Measurements from ENCODE around the gene CEMP1. TPM values are rescaled to one million over a fixed set of nuclear protein-coding genes. Genes with fewer than 3 reads are reported as not detected.
A peak's percentile ranks its signal among the peaks of the same experiment; 100 is the strongest.

The CEMP1 gene
- total RNA-seq, 2 donors from 2014 or later, result 0.23 to 0.75 TPM

DNA sequence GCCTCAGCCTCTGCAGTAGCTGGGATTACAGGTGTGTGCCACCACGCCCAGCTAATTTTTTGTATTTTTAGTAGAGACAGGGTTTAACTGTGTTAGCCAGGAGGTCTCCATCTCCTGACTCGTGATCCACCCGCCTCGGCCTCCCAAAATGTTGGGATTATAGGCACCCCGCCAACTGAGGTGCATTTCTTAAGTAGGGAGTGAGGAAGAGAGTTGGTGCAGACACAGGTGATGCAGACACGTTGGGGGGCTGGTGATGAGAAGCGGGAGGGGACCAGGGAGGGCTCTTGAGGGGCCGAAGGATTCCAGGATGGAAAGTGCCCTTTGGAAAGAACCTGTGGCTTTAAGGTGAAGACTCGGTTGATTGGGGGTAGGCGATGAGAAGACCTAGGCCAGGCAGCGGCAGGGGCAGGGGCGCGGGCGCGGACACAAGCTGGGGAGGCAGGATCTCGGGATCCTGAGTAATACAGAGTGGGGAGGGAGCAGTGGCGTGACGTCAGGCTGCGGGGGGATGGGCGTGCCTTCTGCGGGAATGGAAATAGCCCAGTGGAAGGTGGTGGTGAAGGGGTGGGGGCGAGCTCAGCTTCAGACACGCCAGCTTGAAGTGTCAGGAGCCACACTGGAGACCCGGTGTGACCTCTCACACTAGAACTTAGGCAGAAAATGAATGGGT lies 19.9 kb downstream of the CEMP1 start:
- Mint-ChIP-seq H3K27me3 (no peaks in the 10 kb centered on the region), H3K4me3 (no peak overlapping the region), H3K4me1 (peaks cover 33% of the 10 kb centered on the region), H3K36me3 (ENCODE audit: low read depth) (no peaks in the 10 kb centered on the region), H3K27ac (peak overlapping the region; percentile 95)
- ATAC-seq (no peak), DNase-seq (no peak)
- H3K9me3 ChIP-seq (ENCODE audit: control insufficient read depth, low read length, poor library complexity, severe bottlenecking), result no peaks in the 10 kb centered on the region

DNA sequence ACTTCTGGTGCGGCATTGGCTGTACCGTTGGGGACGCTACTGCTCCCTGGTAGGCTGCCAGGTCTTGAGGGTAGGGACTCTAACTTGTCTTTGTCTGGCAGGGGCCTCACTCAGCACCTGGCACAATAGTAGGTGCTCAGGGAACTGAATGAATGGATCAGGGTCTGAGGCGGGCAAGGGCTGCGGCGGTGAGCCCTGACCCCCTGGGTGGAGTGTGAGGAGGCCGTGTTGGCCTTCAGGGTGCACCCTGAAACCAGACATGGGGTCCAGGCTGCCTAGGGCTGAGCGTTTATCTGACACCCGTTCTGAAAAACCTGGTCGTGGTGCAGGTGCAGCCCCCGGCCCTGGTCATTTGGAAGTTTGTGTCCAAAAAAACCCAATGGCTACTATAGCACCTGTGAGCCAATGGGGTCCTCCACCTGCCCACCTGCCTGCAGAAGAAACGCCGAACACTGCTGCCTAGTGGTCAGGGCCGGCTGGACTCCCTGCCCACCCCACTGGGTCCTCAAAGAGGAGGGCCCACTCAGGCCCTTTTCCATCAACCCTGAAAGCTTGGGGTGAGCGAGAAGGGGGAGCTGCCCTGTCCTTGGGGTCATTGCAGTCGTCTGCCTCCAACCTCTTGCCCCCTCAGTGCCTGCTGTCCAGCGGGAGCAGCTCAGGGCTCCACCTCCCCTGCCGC lies 22.3 kb downstream of the CEMP1 start:
- DNase-seq, result no peak
- no peaks in the 10 kb centered on the region for H3K27me3 Mint-ChIP-seq

DNA sequence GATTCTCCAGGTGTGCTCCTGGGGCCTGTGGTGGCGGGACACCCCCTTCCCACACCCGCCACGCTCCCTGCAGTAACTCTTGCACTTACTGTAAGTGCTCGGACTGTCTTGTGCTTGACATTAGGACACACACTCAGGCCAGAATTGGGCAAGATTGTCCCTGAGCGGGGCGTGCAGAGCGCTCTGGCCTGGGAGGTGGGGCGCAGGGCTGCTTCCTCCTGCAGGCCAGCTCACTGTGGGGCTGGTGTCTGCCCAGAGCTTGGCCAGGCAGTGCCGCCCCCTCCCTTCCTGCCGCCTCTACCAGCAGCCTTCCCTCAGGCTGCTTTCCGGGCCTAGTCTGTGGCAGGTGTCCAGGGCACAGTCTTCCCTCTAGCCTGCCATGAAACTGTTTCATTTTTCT lies 23.5 kb downstream of the CEMP1 start:
- Mint-ChIP-seq H3K4me3 (no peak overlapping the region), H3K4me1 (peaks cover 16% of the 10 kb centered on the region), H3K27ac (peak overlapping the region; percentile 89), H3K27me3 (no peaks in the 10 kb centered on the region), H3K36me3 (ENCODE audit: low read depth) (no peaks in the 10 kb centered on the region)
- H3K9me3 ChIP-seq (ENCODE audit: control insufficient read depth, low read length, poor library complexity, severe bottlenecking), result no peaks in the 10 kb centered on the region
- ATAC-seq (peak; percentile 28), DNase-seq (no peak)

More for the DNA sequence above, 22.3 kb downstream of the CEMP1 start:
- Mint-ChIP-seq H3K36me3 (ENCODE audit: low read depth) (no peaks in the 10 kb centered on the region), H3K27ac (peak overlapping the region; percentile 89), H3K4me3 (no peak overlapping the region), H3K4me1 (peaks cover 20% of the 10 kb centered on the region)
- ATAC-seq, result no peak
- no peaks in the 10 kb centered on the region for H3K9me3 ChIP-seq (ENCODE audit: control insufficient read depth, low read length, poor library complexity, severe bottlenecking)

DNA sequence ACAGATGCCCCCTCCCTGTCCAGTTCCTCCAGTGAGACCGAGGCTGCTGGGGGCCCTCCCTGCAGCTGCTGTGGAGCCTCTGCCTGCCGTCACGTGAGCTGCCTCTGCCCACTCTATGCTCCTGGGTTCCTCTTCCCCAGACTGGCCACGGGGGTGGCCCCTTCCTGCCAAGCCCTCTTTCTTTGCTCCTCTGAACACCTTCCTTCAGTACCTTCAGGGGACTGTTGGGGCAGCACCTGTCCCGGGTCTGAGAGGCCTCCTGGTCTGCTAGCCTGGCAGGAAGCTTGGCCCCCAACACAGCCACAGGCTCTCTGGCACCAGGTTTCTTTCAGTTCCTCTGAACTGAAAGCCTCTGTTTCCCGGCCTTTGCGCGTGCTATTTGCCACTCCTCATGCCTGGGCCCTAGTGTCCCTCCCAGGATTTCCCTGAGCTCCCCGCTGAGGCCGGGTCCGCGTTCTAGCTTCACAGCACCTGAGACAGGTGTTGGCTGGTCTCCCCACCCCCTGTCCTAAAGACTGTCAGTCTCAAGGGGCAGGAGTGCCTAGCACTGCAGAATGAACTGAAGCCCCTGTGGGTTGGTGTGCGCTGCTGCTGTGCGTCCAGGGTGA lies 24.1 kb downstream of the CEMP1 start:
- no peaks in the 10 kb centered on the region for H3K9me3 ChIP-seq (ENCODE audit: control insufficient read depth, low read length, poor library complexity, severe bottlenecking)
- no peak for DNase-seq
- H3K4me1 Mint-ChIP-seq, result peaks cover 10% of the 10 kb centered on the region

DNA sequence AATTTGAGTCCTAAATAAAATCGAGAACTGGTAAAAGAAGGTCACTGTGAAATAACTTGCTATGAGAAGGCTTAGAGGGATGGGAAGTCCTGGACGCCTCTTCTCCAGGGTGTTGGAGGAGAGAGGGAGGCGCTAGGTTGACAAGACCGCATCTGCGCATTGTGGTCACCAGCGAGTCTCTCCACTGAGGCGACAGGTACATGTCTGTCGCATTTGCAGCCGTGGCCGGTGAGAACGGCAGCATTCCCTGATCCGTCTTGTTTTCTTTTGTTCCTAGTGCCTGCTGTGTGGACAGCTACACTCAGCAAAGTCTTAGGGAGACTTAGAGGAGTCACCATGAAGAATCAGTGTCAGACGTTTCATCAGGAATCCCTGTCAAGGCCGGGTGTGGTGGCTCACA lies 25.5 kb downstream of the CEMP1 start:
- no peak for DNase-seq

More for the DNA sequence above, 24.1 kb downstream of the CEMP1 start:
- no peak overlapping the region for H3K27ac Mint-ChIP-seq
- peak; percentile 66 for ATAC-seq
- H3K27me3 Mint-ChIP-seq, result no peaks in the 10 kb centered on the region
- peak overlapping the region; percentile 57 for H3K4me3 Mint-ChIP-seq
- H3K36me3 Mint-ChIP-seq (ENCODE audit: low read depth), result no peaks in the 10 kb centered on the region

DNA sequence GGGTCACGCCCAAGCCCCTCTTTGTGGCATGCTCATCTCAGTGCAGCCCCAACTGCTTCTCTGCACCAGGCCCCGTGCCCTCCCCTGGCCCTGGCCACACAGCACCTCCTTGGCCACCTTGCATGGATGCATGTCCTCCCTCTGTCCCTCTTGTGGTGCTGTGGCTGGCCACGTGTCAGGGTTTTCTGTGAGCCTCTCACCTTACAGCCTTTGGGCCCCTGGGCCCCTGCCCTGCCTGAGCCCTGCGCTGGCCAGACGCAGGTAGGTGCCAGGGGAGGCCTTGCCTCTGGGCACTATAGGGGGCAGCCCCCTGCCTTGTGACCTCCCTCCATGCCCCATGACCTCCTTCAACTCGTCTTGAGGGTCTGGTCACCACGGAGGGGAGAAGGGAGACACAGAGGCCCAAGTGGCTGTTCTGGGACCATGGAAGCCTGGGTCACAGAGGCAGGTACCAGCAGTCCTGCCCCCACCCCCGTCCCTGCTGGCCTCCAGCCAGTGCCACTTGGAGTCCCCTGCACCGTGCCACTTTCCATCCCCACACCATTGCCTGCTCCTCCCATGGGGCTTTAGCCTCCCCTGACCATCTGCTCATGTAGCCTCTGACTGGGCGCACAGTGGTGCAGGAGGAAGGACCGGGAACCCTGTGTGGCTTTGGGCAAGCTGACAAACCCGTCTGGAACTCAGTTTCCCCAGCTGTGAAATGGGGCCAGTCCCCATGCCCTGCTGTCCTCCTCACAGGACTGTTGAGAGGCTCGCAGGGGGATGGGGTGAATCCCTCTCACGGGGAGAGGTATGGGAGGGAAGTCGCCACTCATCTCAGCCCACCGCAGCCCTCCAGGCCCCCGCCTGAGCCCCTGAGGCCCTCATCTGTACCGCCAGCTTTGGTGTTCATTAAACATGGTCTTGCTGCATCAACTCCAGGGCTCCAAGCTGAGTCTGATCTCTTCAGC lies 29.0 kb downstream of the CEMP1 start:
- no peaks in the 10 kb centered on the region for H3K27me3 Mint-ChIP-seq
- no peak for ATAC-seq
- H3K36me3 Mint-ChIP-seq (ENCODE audit: low read depth), result peaks cover 2% of the 10 kb centered on the region
- H3K4me3 Mint-ChIP-seq, result no peak overlapping the region
- peak overlapping the region; percentile 39 for H3K27ac Mint-ChIP-seq
- H3K9me3 ChIP-seq (ENCODE audit: control insufficient read depth, low read length, poor library complexity, severe bottlenecking), result no peaks in the 10 kb centered on the region
- DNase-seq, result no peak
- H3K4me1 Mint-ChIP-seq, result peaks cover 3% of the 10 kb centered on the region

More for the DNA sequence above, 25.5 kb downstream of the CEMP1 start:
- no peaks in the 10 kb centered on the region for H3K36me3 Mint-ChIP-seq (ENCODE audit: low read depth)
- H3K27ac Mint-ChIP-seq, result no peak overlapping the region
- H3K4me1 Mint-ChIP-seq, result peaks cover 6% of the 10 kb centered on the region
- H3K27me3 Mint-ChIP-seq, result no peaks in the 10 kb centered on the region
- no peak for ATAC-seq
- H3K4me3 Mint-ChIP-seq, result no peak overlapping the region
- H3K9me3 ChIP-seq (ENCODE audit: control insufficient read depth, low read length, poor library complexity, severe bottlenecking), result no peaks in the 10 kb centered on the region

DNA sequence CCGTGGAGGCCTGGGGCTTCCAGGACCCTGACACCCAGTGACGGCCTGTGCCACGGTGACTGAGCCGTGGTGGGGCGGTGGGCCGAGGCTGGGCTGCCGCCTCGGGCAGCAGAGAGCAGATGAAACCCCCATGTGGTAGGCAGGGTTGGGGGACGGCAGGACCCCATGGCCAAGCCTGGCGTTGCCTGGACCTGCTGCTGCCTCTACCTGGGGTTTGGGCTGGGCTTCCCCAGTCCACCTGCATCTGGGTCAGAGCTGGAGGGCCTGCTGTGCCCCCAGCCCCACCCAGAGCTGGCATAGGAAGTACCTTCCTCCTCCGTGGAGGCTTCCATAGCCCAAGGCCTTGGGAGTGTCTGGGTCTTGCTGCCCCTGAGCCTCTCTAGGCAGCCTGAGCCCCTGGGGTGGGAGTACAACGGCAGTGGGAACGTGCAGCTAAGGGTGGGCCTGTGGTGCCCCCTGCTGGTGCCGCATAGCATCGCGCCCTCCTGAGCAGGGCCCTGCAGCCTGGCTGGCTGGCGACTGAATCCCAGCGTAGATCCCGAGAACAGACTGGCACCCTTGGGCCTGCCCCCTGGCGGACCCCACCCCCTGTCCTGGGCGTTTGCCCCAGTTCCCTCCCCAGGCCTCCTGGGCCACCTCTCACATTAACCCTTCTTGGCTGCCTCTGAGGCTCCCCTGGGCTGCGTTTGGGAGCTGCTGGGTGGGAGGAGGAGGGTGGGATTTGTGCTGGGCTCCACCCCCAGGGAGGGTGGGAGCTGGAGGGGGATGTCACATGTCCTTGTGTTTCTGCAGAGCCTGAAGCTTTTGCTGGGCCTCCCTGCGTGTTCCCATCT lies 30.1 kb downstream of the CEMP1 start:
- peaks cover 2% of the 10 kb centered on the region for H3K36me3 Mint-ChIP-seq (ENCODE audit: low read depth)
- no peak overlapping the region for H3K4me3 Mint-ChIP-seq
- no peaks in the 10 kb centered on the region for H3K9me3 ChIP-seq (ENCODE audit: control insufficient read depth, low read length, poor library complexity, severe bottlenecking)
- ATAC-seq (peak; percentile 97), DNase-seq (peak; percentile 69 to 73 (median 70))
- H3K27me3 Mint-ChIP-seq, result no peaks in the 10 kb centered on the region
- peaks cover 3% of the 10 kb centered on the region for H3K4me1 Mint-ChIP-seq
- H3K27ac Mint-ChIP-seq, result peak overlapping the region; percentile 39

DNA sequence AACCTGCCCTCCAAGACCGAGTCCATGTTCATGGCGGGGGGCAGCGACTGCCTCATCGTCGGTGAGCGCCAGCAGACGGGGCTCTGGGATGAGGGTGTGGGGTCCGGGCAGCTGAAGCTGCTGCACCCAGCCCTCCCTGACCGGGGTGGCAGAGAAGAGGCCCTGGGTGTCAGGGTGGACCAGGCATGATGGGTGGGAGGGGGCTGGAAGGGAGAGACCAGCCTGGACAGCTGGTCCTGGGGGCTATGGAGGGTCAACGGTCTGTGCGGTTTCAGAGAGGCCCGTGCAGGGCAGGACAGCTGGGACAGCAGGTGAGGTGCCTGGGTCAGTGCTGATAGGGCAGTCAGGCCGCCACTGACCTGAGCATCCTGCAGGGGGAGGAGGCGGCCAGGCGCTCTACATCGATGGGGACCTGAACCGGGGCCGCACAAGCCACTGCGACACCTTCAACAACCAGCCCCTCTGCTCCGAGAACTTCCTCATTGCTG lies 30.7 kb downstream of the CEMP1 start:
- no peak for DNase-seq

DNA sequence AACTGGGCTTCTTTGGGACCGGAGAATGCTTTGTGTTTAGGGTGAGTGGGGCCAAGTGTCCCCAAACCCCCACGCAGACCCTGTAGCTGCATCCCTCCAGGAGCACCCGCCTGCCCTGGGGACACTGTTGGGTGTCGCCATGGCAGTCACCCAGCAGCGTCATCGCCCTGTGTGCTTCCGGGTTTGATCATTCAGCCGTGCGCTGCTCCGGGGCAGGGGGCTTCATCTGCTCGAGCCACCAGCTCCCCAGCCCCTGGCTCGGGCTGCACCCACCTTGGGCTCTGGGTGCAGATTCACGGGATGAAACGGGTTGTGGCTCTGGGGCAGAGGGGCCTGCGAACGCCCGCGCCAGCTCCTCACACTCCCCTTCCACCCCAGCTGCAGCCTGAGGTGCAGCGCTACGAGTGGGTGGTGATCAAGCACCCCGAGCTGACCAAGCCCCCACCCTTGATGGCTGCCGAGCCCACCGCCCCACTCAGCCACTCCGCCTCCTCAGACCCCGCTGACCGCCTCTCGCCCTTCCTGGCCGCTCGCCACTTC lies 31.2 kb downstream of the CEMP1 start:
- Mint-ChIP-seq H3K27ac (no peak overlapping the region), H3K36me3 (ENCODE audit: low read depth) (peaks cover 2% of the 10 kb centered on the region), H3K27me3 (no peaks in the 10 kb centered on the region), H3K4me1 (no peaks in the 10 kb centered on the region), H3K4me3 (no peak overlapping the region)
- DNase-seq (no peak), ATAC-seq (no peak)
- no peaks in the 10 kb centered on the region for H3K9me3 ChIP-seq (ENCODE audit: control insufficient read depth, low read length, poor library complexity, severe bottlenecking)

More for the DNA sequence above, 30.7 kb downstream of the CEMP1 start:
- no peaks in the 10 kb centered on the region for H3K9me3 ChIP-seq (ENCODE audit: control insufficient read depth, low read length, poor library complexity, severe bottlenecking)
- H3K27ac Mint-ChIP-seq, result no peak overlapping the region
- no peak for ATAC-seq
- peaks cover 3% of the 10 kb centered on the region for H3K4me1 Mint-ChIP-seq
- peaks cover 2% of the 10 kb centered on the region for H3K36me3 Mint-ChIP-seq (ENCODE audit: low read depth)
- no peak overlapping the region for H3K4me3 Mint-ChIP-seq
- H3K27me3 Mint-ChIP-seq, result no peaks in the 10 kb centered on the region

DNA sequence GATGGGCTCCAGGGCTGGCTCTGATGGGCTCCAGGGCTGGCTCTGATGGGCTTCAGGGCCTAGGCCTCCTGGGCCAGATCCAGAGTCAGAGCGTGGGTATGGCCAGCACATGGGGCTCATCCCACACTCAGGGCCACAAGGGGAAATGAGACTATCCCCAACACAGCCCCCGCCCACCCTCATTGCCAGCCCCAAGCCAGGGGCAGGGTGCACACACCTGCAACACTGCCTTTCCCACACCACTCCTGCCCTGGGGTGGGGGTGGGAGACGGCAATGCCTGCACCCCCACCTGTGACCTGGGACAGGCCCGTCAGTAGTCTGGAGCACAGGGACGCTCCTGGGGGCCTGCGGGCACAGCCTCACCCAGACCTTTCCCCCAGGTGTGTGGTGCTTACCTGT lies 31.8 kb downstream of the CEMP1 start:
- Mint-ChIP-seq H3K36me3 (ENCODE audit: low read depth) (peaks cover 2% of the 10 kb centered on the region), H3K27me3 (no peaks in the 10 kb centered on the region), H3K27ac (no peak overlapping the region), H3K4me1 (no peaks in the 10 kb centered on the region), H3K4me3 (no peak overlapping the region)
- ATAC-seq (no peak), DNase-seq (no peak)
- H3K9me3 ChIP-seq (ENCODE audit: control insufficient read depth, low read length, poor library complexity, severe bottlenecking), result no peaks in the 10 kb centered on the region

DNA sequence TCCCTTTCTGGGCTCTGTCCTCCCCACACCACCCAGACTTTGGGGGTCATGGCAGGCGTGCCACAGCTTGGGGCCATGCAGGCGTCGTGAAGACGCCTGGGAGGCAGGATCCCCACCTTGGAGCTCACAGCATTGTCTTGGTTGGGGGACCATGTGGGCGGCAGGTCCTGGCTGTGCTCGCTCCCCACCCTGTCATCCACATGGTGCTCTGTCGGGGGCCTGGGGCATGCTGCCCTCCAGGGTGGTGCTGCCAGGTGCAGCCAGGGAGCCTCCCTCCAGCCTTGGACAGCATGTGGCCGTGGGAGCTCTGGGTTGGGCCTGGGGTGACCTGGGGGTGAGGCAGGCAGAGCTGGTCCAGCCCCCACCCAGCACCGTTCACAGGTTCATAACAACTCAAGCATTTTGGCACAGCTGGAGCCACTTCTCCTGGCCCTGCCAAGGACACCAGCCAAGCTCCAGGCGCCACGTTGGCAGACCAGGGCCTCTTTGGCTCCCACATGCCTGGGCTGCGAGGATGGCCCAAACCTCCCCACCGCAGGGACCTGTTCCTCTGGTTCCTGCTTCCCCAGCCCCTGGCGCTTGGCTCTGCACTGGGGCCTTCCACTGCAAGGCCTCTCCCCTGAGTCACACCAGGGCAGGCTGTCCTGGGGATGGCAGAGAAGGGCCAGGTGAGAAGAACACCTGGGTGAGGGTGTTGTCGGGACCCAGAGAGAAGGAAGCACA lies 32.5 kb downstream of the CEMP1 start:
- no peaks in the 10 kb centered on the region for H3K9me3 ChIP-seq (ENCODE audit: control insufficient read depth, low read length, poor library complexity, severe bottlenecking)
- Mint-ChIP-seq H3K4me3 (no peak overlapping the region), H3K27me3 (no peaks in the 10 kb centered on the region), H3K4me1 (no peaks in the 10 kb centered on the region), H3K36me3 (ENCODE audit: low read depth) (peaks cover 2% of the 10 kb centered on the region), H3K27ac (no peak overlapping the region)
- no peak for DNase-seq
- no peak for ATAC-seq
